HepG2 (cell line): ENCODE data around the gene BMERB1. TPM values are rescaled to one million over a fixed set of nuclear protein-coding genes. Genes with fewer than 3 reads are reported as not detected.

Experiments
- ATAC-seq: fragments of 200-7000 bp; cut with Tn5 transposase; 3 replicates; pipeline ENCODE4 v1.9.1; 2020; ENCODE audit warnings: mild to moderate bottlenecking, moderate library complexity
- BruUV-seq: library from RNA; stranded (reverse); fragments of 400-500 nt; replicated peaks from 2 replicates; lab custom pipeline; 2021; lab: Mats Ljungman, UMichigan
- CTCF ChIA-PET: fragments of 300-600 bp; formaldehyde crosslinking; extraction: SDS; loops from one replicate; lab custom pipeline; 2021; ENCODE audit warnings: low total read pairs, inconsistent platforms, low intra/inter-chr PET ratio; lab: Yijun Ruan, JAX
- POLR2A ChIA-PET: fragments of 350-600 bp; sonication (Branson Sonifier 250); formaldehyde crosslinking; loops from one replicate; lab custom pipeline; 2020; ENCODE audit warnings: antibody characterized with exemption, inconsistent platforms; lab: Yijun Ruan, JAX
- DNase-seq: peaks from one replicate; pipeline ENCODE4 v3.0.0-alpha.2; 2015; ENCODE audit warnings: low spot score
- FAIRE-seq: peaks from 3 replicates; lab custom pipeline; 2011; peaks lifted over from hg19 to GRCh38; lab: Jason Lieb, UNC
- H2AFZ ChIP-seq: one replicate; pipeline ENCODE4 v1.6.1; 2011; ENCODE audit warnings: low read length, inconsistent platforms
- H3K27ac ChIP-seq: fragments of 300-600 bp; 3 replicates; pipeline ENCODE4 v1.8.0; 2011; ENCODE audit warnings: mixed run types, mild to moderate bottlenecking, mixed read lengths, low read length, inconsistent platforms; ENCODE audit not compliant: insufficient read depth; ENCODE audit errors: extremely low read length
- H3K27me3 ChIP-seq, 2 experiments: fragments of 200-600 bp in 1 of 2; 2 replicates in 1 of 2; 3 replicates in 1 of 2; pipeline versions ENCODE4 v1.6.0 to v1.8.0; 2011; ENCODE audit warnings: low read length in 2 of 2, mild to moderate bottlenecking in 2 of 2, moderate library complexity in 2 of 2, inconsistent platforms in 1 of 2; ENCODE audit not compliant: insufficient read depth in 2 of 2, control insufficient read depth in 1 of 2
- H3K36me3 ChIP-seq, 2 experiments: fragments of 200-600 bp in 1 of 2; replicated peaks in 1 of 2; 2 replicates in 1 of 2; 3 replicates in 1 of 2; pipeline versions ENCODE4 v1.5.1 to v1.8.0; 2011; ENCODE audit warnings: low read length in 2 of 2, inconsistent platforms in 1 of 2; ENCODE audit not compliant: insufficient read depth in 2 of 2, control insufficient read depth in 1 of 2
- H3K4me1 ChIP-seq: 2 replicates; pipeline ENCODE4 v1.5.1; 2012; ENCODE audit warnings: low read length, inconsistent platforms; ENCODE audit not compliant: insufficient read depth
- H3K4me2 ChIP-seq: 2 replicates; pipeline ENCODE4 v1.6.0; 2011; ENCODE audit warnings: low read depth, low read length, inconsistent platforms
- H3K4me3 ChIP-seq, 3 experiments: fragments of 200-600 bp in 1 of 3; sonication (generic), shearing (Covaris generic) in 1 of 3; replicated peaks in 1 of 3; 2 replicates each; pipeline ENCODE4 v1.5.1; 2011 to 2016; ENCODE audit warnings: low read length in 3 of 3, inconsistent platforms in 2 of 3, low read depth in 2 of 3, mild to moderate bottlenecking in 2 of 3, control low read depth in 1 of 3, mixed read lengths in 1 of 3; ENCODE audit not compliant: insufficient read depth in 1 of 3
- H3K79me2 ChIP-seq: one replicate; pipeline ENCODE4 v1.6.1; 2011; ENCODE audit warnings: low read length, inconsistent platforms; ENCODE audit not compliant: insufficient read depth
- H3K9ac ChIP-seq: 2 replicates; pipeline ENCODE4 v1.6.0; 2011; ENCODE audit warnings: mild to moderate bottlenecking, low read depth, low read length, inconsistent platforms; ENCODE audit not compliant: insufficient read depth
- H3K9me3 ChIP-seq: 2 replicates; pipeline ENCODE4 v1.5.1; 2012; ENCODE audit warnings: mild to moderate bottlenecking, low read length
- H4K20me1 ChIP-seq: 2 replicates; pipeline ENCODE4 v1.6.0; 2011; ENCODE audit warnings: inconsistent platforms, mild to moderate bottlenecking, low read length, moderate library complexity; ENCODE audit not compliant: insufficient read depth
- ARID4A ChIP-seq: sonication (generic); formaldehyde crosslinking; IDR thresholded peaks from 2 replicates; pipeline ENCODE4 v1.5.0; 2020; ENCODE audit warnings: mild to moderate bottlenecking, missing genetic modification reagents, borderline replicate concordance
- BRD4 ChIP-seq: sonication (generic); formaldehyde crosslinking; IDR thresholded peaks from 2 replicates; pipeline ENCODE4 v1.4.0; 2020; ENCODE audit warnings: missing genetic modification reagents
- FOXO4 ChIP-seq: sonication (generic); formaldehyde crosslinking; conservative IDR thresholded peaks from 2 replicates; pipeline ENCODE4 v1.8.1; 2023; ENCODE audit warnings: missing genetic modification reagents
- MAZ ChIP-seq, 2 experiments: sonication (generic) in 1 of 2; formaldehyde crosslinking in 1 of 2; IDR thresholded peaks; 2 replicates each; pipeline versions ENCODE4 v1.5.0 to v1.6.1; 2012 to 2020; ENCODE audit warnings: low read depth in 2 of 2, mild to moderate bottlenecking in 2 of 2, borderline replicate concordance in 1 of 2, improper control_type of control experiment in 1 of 2, low read length in 1 of 2, missing genetic modification reagents in 1 of 2, moderate library complexity in 1 of 2
- NFE2L2 ChIP-seq: fragments of 150-350 bp; IDR thresholded peaks from 2 replicates; pipeline ENCODE4 v1.6.1; 2014; ENCODE audit warnings: low read length
- SALL1 ChIP-seq: sonication (generic); formaldehyde crosslinking; IDR thresholded peaks from 2 replicates; pipeline ENCODE4 v1.8.0; 2022; ENCODE audit warnings: mild to moderate bottlenecking, missing genetic modification reagents
- ZNF101 ChIP-seq: sonication (generic); formaldehyde crosslinking; IDR thresholded peaks from 2 replicates; pipeline ENCODE4 v1.4.0; 2020; ENCODE audit warnings: mild to moderate bottlenecking, low read depth, missing genetic modification reagents, borderline replicate concordance
- ZNF121 ChIP-seq: sonication (generic); formaldehyde crosslinking; IDR thresholded peaks from 2 replicates; pipeline ENCODE4 v1.5.0; 2020; ENCODE audit warnings: mild to moderate bottlenecking, missing genetic modification reagents
- ZNF234 ChIP-seq: sonication (generic); formaldehyde crosslinking; conservative IDR thresholded peaks from 2 replicates; pipeline ENCODE4 v1.5.1; 2020; ENCODE audit warnings: mild to moderate bottlenecking, missing genetic modification reagents
- ZNF256 ChIP-seq: sonication (generic); formaldehyde crosslinking; conservative IDR thresholded peaks from 2 replicates; pipeline ENCODE4 v1.4.0; 2020; ENCODE audit warnings: missing genetic modification reagents
- ZNF746 ChIP-seq: sonication (generic); formaldehyde crosslinking; IDR thresholded peaks from 2 replicates; pipeline ENCODE4 v1.8.0; 2022; ENCODE audit warnings: mild to moderate bottlenecking, missing genetic modification reagents
- ZSCAN25 ChIP-seq: sonication (generic); formaldehyde crosslinking; IDR thresholded peaks from 2 replicates; pipeline ENCODE4 v1.8.0; 2022; ENCODE audit warnings: mild to moderate bottlenecking, missing genetic modification reagents
- WGBS: methylation state at CpG from one replicate; pipeline ENCODE4 v1.1.6; 2017; ENCODE audit warnings: low lambda C conversion rate; 5-methylcytosine and 5-hydroxymethylcytosine counted together
- in situ Hi-C: cut with HindIII; loops from 2 replicates; pipeline ENCODE4 v1.10.0; 2017; ENCODE audit warnings: low pct_unique_long_range_greater_than_20kb; ENCODE audit not compliant: extremely low pct_ligation_motif_present
- intact Hi-C: fragments of 100-400 bp; cut with micrococcal nuclease; formaldehyde crosslinking; loops from one replicate; pipeline ENCODE4 v1.10.0; 2022; ENCODE audit not compliant: unreplicated experiment
- polyA plus RNA-seq, 8 experiments: library from polyadenylated mRNA; depleted of rRNA in 3 of 8; stranded (reverse) in 7 of 8; unstranded in 1 of 8; fragments of >200 nt; fragmentation: Illumina TruSeq in 4 of 8; extraction: Trizol in 4 of 8; gene quantifications; 2 replicates each; pipeline versions ENCODE4 v1.2.1 to v1.2.3, GENCODE V29; 2011 to 2016; ENCODE audit warnings: low read depth in 4 of 8, missing spikeins in 1 of 8, mixed read lengths in 1 of 8; ENCODE audit not compliant: insufficient read depth in 1 of 8
- total RNA-seq, 5 experiments: library from RNA; depleted of rRNA; stranded (reverse); fragments of >200 nt; fragmentation: Illumina TruSeq; extraction: Trizol; gene quantifications; 2 replicates each; pipeline ENCODE4 v1.2.3, GENCODE V29; 2016; ENCODE audit warnings: low read depth in 1 of 5
- TF ChIP-seq, protein P1 (sequence below): sonication (generic); formaldehyde crosslinking; IDR thresholded peaks from 2 replicates; pipeline ENCODE4 v1.5.1; 2020; ENCODE audit warnings: missing genetic modification reagents, mild to moderate bottlenecking, borderline replicate concordance
- TF ChIP-seq, protein P2 (sequence below): sonication (generic); formaldehyde crosslinking; IDR thresholded peaks from 2 replicates; pipeline ENCODE4 v1.5.0; 2020; ENCODE audit warnings: missing genetic modification reagents

BMERB1 gene
- total and polyA plus RNA-seq, 2 of the 13 experiments (the other 11 are each of a cell fraction or from before 2014, with no cell fraction given) = 1.4 TPM

- in situ Hi-C loops = no loop called here
- Histone ChIP-seq H3K4me1 (peaks cover 38% of the 10 kb centered on the region), H2AFZ (no peak overlapping the region), H3K36me3 (no peaks in the 10 kb centered on the region), H3K4me3 (no peak overlapping the region), H3K9me3 (no peaks in the 10 kb centered on the region), H3K79me2 (no peaks in the 10 kb centered on the region), H3K27ac (no peak overlapping the region), H4K20me1 (no peaks in the 10 kb centered on the region), H3K4me2 (peak overlapping the region; percentile 20; the same call in 1 of the 2 replicates), H3K27me3 (no peaks in the 10 kb centered on the region), H3K9ac (no peak overlapping the region)
- BruUV-seq = no TSS peak
- FAIRE-seq (no peak), ATAC-seq (peak; percentile 65), DNase-seq (peak; percentile 49)
- 10% methylated on average over 10 of the region's 10 CpGs for WGBS
- intact Hi-C loops = no loop called here
- ChIA-PET POLR2A (no interaction called here), CTCF (no interaction called here)
- TF ChIP-seq ZNF746 (CRISPR knock-in tag) = no peak
- no peak for TF ChIP-seq ZNF256 (CRISPR knock-in tag)
- 0 out of 2 replicates have a peak, but pooled peaks have one; percentile 35 for TF ChIP-seq ZSCAN25 (CRISPR knock-in tag)
- TF ChIP-seq, protein P1, sequence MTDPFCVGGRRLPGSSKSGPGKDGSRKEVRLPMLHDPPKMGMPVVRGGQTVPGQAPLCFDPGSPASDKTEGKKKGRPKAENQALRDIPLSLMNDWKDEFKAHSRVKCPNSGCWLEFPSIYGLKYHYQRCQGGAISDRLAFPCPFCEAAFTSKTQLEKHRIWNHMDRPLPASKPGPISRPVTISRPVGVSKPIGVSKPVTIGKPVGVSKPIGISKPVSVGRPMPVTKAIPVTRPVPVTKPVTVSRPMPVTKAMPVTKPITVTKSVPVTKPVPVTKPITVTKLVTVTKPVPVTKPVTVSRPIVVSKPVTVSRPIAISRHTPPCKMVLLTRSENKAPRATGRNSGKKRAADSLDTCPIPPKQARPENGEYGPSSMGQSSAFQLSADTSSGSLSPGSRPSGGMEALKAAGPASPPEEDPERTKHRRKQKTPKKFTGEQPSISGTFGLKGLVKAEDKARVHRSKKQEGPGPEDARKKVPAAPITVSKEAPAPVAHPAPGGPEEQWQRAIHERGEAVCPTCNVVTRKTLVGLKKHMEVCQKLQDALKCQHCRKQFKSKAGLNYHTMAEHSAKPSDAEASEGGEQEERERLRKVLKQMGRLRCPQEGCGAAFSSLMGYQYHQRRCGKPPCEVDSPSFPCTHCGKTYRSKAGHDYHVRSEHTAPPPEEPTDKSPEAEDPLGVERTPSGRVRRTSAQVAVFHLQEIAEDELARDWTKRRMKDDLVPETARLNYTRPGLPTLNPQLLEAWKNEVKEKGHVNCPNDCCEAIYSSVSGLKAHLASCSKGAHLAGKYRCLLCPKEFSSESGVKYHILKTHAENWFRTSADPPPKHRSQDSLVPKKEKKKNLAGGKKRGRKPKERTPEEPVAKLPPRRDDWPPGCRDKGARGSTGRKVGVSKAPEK (CRISPR knock-in tag) = no peak
- TF ChIP-seq SALL1 = peak; percentile 34
- no peak for TF ChIP-seq ZNF121 (CRISPR knock-in tag)
- TF ChIP-seq ZNF101 (CRISPR knock-in tag) = no peak
- no peak for TF ChIP-seq MAZ (IDR thresholded peaks at IDR 0.05; ENCODE audit: borderline replicate concordance, low read depth, low read length)
- TF ChIP-seq MAZ (CRISPR knock-in tag; IDR thresholded peaks at IDR 0.05; ENCODE audit: low read depth) = no peak
- no peak for TF ChIP-seq ZNF234 (CRISPR knock-in tag)
- 0 out of 2 replicates have a peak, but pooled peaks have one; percentile 52 for TF ChIP-seq FOXO4 (CRISPR knock-in tag)
- peak; percentile 45; the same call in 1 of the 2 replicates for TF ChIP-seq ARID4A (CRISPR knock-in tag)
- TF ChIP-seq BRD4 (CRISPR knock-in tag) = no peak
- no peak for TF ChIP-seq NFE2L2
- TF ChIP-seq, protein P2, sequence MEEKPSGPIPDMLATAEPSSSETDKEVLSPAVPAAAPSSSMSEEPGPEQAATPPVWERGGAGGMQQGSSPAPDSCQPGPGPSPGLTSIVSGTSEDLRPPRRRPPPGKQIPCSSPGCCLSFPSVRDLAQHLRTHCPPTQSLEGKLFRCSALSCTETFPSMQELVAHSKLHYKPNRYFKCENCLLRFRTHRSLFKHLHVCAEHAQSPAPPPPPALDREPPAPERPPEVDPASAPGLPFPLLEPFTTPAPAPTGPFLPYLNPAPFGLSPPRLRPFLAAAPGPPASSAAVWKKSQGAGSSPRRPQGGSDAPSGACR (CRISPR knock-in tag) = 0 out of 2 replicates have a peak, but pooled peaks have one; percentile 44
These were observed 16.8 kb downstream of the BMERB1 start for GRCh38 chr16:15451098-15451731.
